Fibroblast of mammary gland (primary cell): ENCODE results near the gene FJX1.

Source experiments
- DNase-seq: peaks from one replicate; pipeline ENCODE4 v3.0.0-alpha.2; 2010; ENCODE audit warnings: low read depth
- H3K4me3 ChIP-seq: 2 replicates; pipeline ENCODE4 v1.5.1; 2011; ENCODE audit warnings: low read depth, mild to moderate bottlenecking, low read length, moderate library complexity; ENCODE audit not compliant: control insufficient read depth
- CTCF ChIP-seq: conservative IDR thresholded peaks from 2 replicates; pipeline ENCODE4 v1.5.1; 2011; ENCODE audit warnings: low read depth, low read length, inconsistent platforms; ENCODE audit not compliant: control insufficient read depth, insufficient read depth

FJX1 gene

GRCh38 chr11:35614939-35615569 lies 3.2 kb upstream of the FJX1 start:
- DNase-seq = no peak
- no peak overlapping the region for H3K4me3 ChIP-seq
- TF ChIP-seq CTCF = no peak

- DNase-seq = peak; percentile 73
- TF ChIP-seq CTCF = peak; percentile 69
- no peak overlapping the region for H3K4me3 ChIP-seq
Measured at GRCh38 chr11:35615921-35616900, 2.0 kb upstream of the FJX1 start.

GRCh38 chr11:35617316-35617686 lies 959 bp upstream of the FJX1 start:
- no peak for DNase-seq
- TF ChIP-seq CTCF = no peak
- H3K4me3 ChIP-seq = peak overlapping the region; percentile 64

- peak overlapping the region; percentile 64 for H3K4me3 ChIP-seq
- DNase-seq = peak; percentile 38
- no peak for TF ChIP-seq CTCF
Measured at GRCh38 chr11:35618497-35619115, 346 bp downstream of the FJX1 start.

- peak overlapping the region; percentile 64 for H3K4me3 ChIP-seq
- DNase-seq = peak; percentile 37
- TF ChIP-seq CTCF = no peak
Measured at GRCh38 chr11:35619116-35619854, 1.0 kb downstream of the FJX1 start.
